Hair follicular keratinocyte (primary cell): ENCODE results near the gene TAF5L. TPM values are rescaled to one million over a fixed set of nuclear protein-coding genes. Genes with fewer than 3 reads are reported as not detected.

ENCODE experiments used
- total RNA-seq: library from RNA; depleted of rRNA; stranded (reverse); fragments of >200 nt; gene quantifications from 2 replicates; pipeline ENCODE4 v1.2.3, GENCODE V29; 2015

TAF5L gene
- total RNA-seq, result 14.4 and 19.5 TPM in 2 replicates

GRCh38 chr1:229625915-229626831 lies at the start of gene TAF5L, which contains the start of gene URB2:
TAF5L (minus strand) TSS chr1:229626122; CDS start chr1:229614482, 11,640 bp downstream.
URB2 (plus strand) TSS chr1:229626247; CDS start chr1:229627634, 1,387 bp downstream.

GRCh38 chr1:229558460-229559335 lies 67.2 kb downstream of the TAF5L start, which contains the start of gene ABCB10:
ABCB10 (minus strand) TSS chr1:229558707; CDS start chr1:229558652, 55 bp downstream.

Other genes starting within 250 kb of the TAF5L start
- not detected in 2 replicates for gene ACTA1, start 192.0 kb downstream of the TAF5L start, total RNA-seq
- 20.3 and 21.1 TPM in 2 replicates for gene NUP133, start 117.8 kb downstream of the TAF5L start, total RNA-seq
- 12.5 and 13.8 TPM in 2 replicates for gene ABCB10, start 67.4 kb downstream of the TAF5L start, total RNA-seq
- 7.6 and 13.5 TPM in 2 replicates for gene URB2, start 125 bp upstream of the TAF5L start, total RNA-seq